HG02943 (cell line): ENCODE results near the gene BTN2A1.
"Not testable (repeated sequence)": the region's sequence is repeated elsewhere in the genome, so short reads cannot be mapped to it uniquely, and the experiment has no call there.

ENCODE experiments used
- ATAC-seq: cut with Tn5 transposase; IDR thresholded peaks from one replicate; pipeline ENCODE4 v1.9.1; 2021; ENCODE audit warnings: mild to moderate bottlenecking, low read depth, moderate library complexity; ENCODE audit not compliant: unreplicated experiment

BTN2A1 gene

DNA sequence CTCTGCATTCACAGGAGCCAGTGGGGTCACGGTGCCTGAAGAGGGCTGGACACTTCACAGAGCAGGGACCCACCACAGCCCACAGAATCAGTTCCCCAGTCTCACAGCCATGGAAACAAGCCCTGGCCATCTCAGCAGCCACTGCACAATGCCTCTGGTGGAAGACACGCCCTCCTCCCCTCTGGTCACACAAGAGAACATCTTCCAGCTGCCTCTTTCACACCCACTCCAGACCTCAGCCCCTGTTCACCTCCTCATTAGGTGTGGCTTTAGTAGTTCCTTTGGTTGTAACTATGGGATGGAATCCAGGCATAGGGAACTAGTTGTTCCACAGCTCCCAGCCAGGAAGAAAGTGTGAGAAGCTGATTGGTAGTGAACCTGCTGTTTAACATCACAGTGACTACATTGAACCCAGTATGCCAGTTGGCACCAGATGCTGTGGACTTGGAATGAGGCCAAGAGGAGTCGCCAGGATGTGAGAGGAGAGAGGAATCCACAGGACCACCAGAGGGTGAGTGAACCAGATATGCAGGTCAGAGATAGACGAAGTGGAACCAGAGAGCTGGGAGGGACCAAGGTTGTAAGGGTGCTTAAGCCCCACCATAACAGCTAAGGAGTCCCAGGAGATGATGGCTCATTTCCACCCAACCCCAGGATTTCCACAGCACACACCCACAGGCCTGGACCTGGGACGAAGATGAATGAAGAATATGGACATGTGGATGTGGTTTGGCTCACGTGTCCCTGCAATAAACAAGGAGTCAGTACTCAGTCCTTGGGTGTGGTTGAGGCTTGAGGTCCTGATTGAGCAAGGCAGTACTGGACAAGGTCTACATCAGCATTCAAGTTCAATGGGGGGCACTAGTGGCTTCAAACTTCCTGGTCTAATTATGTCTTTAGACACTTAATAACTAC is 26.2 kb upstream of the BTN2A1 start:
- no peak for ATAC-seq

DNA sequence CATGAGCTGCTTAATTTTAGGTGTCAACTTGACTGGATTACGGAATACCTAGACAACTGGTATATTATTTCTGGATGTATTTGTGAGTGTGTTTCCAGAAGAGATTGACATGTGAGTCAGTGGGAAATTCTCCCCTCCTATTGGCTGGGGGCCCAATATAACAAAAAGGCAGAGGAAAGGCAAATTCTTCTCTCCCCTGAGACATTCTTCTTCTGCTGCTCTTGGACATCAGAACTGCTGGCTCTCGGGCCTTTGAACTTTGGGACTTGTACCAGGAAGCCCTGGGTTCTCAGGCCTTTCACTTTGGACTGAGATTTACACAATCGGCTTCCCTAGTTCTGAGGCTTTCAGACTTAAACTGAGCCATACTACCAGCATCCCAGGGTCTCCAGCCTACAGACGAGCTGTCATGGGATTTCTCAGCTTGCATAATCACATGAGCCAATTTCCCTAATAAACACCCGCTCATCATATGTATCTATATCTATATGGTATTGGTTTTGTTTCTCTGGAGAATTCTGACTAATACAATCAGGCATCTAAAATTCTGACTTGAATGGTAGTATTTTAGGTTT is 25.0 kb upstream of the BTN2A1 start:
- ATAC-seq, result no peak

GRCh38 chr6:26433680-26434079 is 24.1 kb upstream of the BTN2A1 start:
- ATAC-seq, result not testable (repeated sequence)

DNA sequence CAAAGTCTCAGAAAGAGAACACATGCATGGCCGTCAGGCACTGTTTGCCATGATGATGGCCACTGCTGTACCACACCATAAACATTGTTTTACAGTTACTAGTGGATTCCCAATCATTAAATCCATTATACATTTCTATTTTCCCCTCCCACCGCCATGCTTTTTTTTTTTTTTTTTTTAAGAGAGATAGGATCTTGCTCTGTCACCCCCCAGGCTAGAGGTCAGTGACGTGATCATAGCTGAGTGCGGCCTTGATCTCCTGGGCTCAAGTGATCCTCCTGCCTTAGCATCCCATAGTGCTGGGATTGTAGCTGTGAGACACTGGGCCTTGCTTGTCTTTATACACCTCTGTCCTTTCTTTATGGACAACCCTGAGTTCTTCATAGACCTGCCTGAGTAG is 21.7 kb upstream of the BTN2A1 start:
- no peak for ATAC-seq

DNA sequence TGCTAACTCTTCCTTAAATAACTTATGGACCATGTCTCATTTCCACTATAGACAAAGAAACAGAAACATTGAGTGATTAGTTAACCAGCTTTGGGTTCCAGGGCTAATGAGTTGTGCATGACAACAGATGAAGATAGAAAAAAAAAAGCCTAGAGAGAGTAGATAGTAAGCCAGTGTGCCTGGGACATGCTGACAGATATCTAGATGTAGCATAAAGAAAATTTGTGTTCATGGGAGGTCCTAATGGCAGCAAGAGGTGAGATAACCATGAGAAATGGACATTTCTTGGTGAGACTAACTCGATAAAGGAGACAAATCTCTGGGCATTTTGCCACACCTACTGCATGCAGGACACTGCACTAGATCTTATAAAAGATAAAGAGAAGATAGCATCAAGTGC is 20.2 kb upstream of the BTN2A1 start:
- ATAC-seq, result no peak

DNA sequence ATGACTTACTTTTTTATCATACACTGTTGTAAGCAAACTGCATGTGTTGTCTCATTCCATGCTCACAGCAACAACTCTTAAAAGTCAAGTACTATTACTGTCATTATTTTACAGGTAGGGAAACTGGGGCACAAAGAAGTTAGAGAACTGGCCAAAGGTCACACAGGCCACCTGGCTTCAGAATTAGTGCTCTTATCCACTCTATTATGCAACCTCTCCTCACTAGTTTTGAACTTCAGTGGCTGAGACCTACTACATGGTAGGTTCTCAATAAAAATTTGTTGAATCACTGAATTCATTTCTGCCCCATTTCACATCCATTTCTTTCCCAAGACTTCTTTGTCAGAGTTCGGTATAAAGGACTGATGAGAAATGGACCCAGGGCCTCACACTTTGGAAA is 19.8 kb upstream of the BTN2A1 start:
- no peak for ATAC-seq

- ATAC-seq, result no peak
These were observed 18.3 kb upstream of the BTN2A1 start for GRCh38 chr6:26439151-26440125.

DNA sequence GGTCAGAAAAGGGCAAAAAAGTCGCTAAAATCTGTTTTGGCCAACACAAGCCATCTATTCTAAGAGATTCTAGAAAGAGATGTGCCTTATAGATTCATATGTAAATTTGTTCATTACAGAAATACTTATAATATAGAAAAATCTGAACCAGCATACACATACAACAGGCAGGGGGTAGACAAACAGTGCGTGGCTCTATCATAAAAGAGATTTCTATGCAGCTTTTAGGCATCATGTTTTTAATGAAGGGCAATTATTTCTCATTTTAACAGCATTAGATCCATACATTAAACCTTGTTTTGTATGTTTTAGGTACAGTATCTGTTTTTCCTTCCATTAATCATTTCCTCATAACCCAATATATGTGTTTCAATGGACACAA is 16.8 kb upstream of the BTN2A1 start:
- no peak for ATAC-seq

- ATAC-seq, result no peak
These were observed 15.8 kb upstream of the BTN2A1 start for GRCh38 chr6:26441977-26442376.

- ATAC-seq, result peak; percentile 68
These were observed 11.7 kb upstream of the BTN2A1 start for GRCh38 chr6:26445934-26446667.

DNA sequence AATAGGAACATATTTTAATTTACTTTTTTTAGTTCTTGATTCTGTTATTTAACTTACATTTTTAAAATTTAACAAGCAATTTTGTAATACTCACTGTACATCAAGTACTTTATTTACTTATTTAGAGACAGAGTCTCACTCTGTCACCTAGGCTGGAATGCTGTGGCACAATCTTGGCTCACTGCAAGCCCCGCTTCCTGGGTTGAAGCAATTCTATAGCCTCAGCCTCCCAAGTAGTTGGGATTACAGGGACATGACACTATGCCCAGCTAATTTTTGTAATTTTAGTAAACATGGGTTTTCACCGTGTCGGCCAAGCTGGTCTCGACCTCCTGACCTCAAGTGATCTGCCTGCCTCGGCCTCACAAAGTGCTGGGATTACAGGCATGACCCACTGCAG is 10.5 kb upstream of the BTN2A1 start:
- ATAC-seq, result no peak

GRCh38 chr6:26450240-26450639 is 7.5 kb upstream of the BTN2A1 start:
- ATAC-seq, result no peak

GRCh38 chr6:26452631-26453235 is 5.0 kb upstream of the BTN2A1 start:
- no peak for ATAC-seq

GRCh38 chr6:26454631-26455030 is 3.1 kb upstream of the BTN2A1 start:
- ATAC-seq, result no peak

GRCh38 chr6:26455357-26455970 is 2.3 kb upstream of the BTN2A1 start:
- no peak for ATAC-seq

GRCh38 chr6:26457264-26457805 is 420 bp upstream of the BTN2A1 start:
- ATAC-seq, result peak; percentile 12

GRCh38 chr6:26459023-26459810 is 1.5 kb downstream of the BTN2A1 start:
- ATAC-seq, result no peak

GRCh38 chr6:26461353-26461752 is 3.6 kb downstream of the BTN2A1 start:
- not testable (repeated sequence) for ATAC-seq
